Esophagus muscularis mucosa (tissue), 4 donors: ENCODE measurements around the gene ARHGAP21. TPM values are rescaled to one million over a fixed set of nuclear protein-coding genes. Genes with fewer than 3 reads are reported as not detected.
"Not testable (repeated sequence)": the region's sequence is repeated elsewhere in the genome, so short reads cannot be mapped to it uniquely, and the experiment has no call there.

Source experiments
- DNase-seq: peaks from one replicate; pipeline ENCODE4 v3.0.0-alpha.2; 2017; ENCODE audit errors: extremely low spot score
- H3K27ac ChIP-seq, 4 donors: fragments of 200-600 bp; sonication (generic); replicated peaks in 1 of 4; 1 replicate in 3 of 4; 2 replicates in 1 of 4; pipeline ENCODE4 v1.5.1; 2016 to 2019; ENCODE audit warnings: mild to moderate bottlenecking in 1 of 4
- H3K27me3 ChIP-seq, 4 donors: fragments of 200-600 bp; sonication (generic); one replicate each; pipeline versions ENCODE4 v1.5.1 to v1.6.0; 2016 to 2019
- H3K36me3 ChIP-seq, 4 donors: fragments of 200-600 bp; sonication (generic); one replicate each; pipeline ENCODE4 v1.5.1; 2016 to 2019
- H3K4me1 ChIP-seq, 4 donors: fragments of 200-600 bp; sonication (generic); one replicate each; pipeline ENCODE4 v1.5.1; 2016 to 2019
- H3K4me3 ChIP-seq, 4 donors: fragments of 200-600 bp; sonication (generic); 1 replicate in 2 of 4; 2 replicates in 2 of 4; pipeline ENCODE4 v1.5.1; 2016 to 2019; ENCODE audit warnings: mild to moderate bottlenecking in 4 of 4, moderate library complexity in 1 of 4
- H3K9me3 ChIP-seq, 4 donors: fragments of 200-600 bp; sonication (generic); 1 replicate in 3 of 4; 2 replicates in 1 of 4; pipeline ENCODE4 v1.5.1; 2016 to 2019
- EP300 ChIP-seq: sonication (generic); formaldehyde crosslinking; IDR thresholded peaks from one replicate; pipeline ENCODE4 v1.6.1; 2017; ENCODE audit warnings: antibody characterized with exemption
- POLR2A ChIP-seq: fragments of 450-650 bp; IDR thresholded peaks from one replicate; pipeline ENCODE4 v1.6.1; 2017; ENCODE audit warnings: antibody characterized with exemption, moderate library complexity, mild to moderate bottlenecking, low read depth
- POLR2AphosphoS5 ChIP-seq, 2 donors: sonication (generic); formaldehyde crosslinking; IDR thresholded peaks; one replicate each; pipeline ENCODE4 v1.6.1; 2017; ENCODE audit warnings: antibody characterized with exemption in 2 of 2
- WGBS: methylation state at CpG from one replicate; pipeline ENCODE4 v1.1.5; 2018; 5-methylcytosine and 5-hydroxymethylcytosine counted together
- intact Hi-C: fragments of 100-400 bp; cut with DNase I; formaldehyde crosslinking; loops from one replicate; pipeline ENCODE4 v1.15.1; 2023
- total RNA-seq, 4 donors: library from RNA; depleted of rRNA; stranded (reverse); fragments of >200 nt; gene quantifications; one replicate each; pipeline versions ENCODE4 v1.1.0 to v1.2.1, GENCODE V29; 2016
- TF ChIP-seq, protein P1 (sequence below), 3 experiments: fragments of 200-600 bp in 2 of 3; fragments of 450-650 bp in 1 of 3; sonication (generic) in 2 of 3; IDR thresholded peaks; one replicate each; pipeline ENCODE4 v1.5.1; 2017 to 2019; ENCODE audit warnings: antibody characterized with exemption in 3 of 3, mild to moderate bottlenecking in 2 of 3, moderate library complexity in 1 of 3

The ARHGAP21 gene
- 10 to 100 TPM; 52.7 to 65.7 (median 61.1) TPM for total RNA-seq

- intact Hi-C loops = loop anchor here (5.0 kb wide), 4 partner anchors 82 to 358 kb away; partner anchors contain the start of genes ENKUR, PRTFDC1 and THNSL1
- no peaks in the 10 kb centered on the region for H3K27me3 ChIP-seq
- H3K27ac ChIP-seq = peak within 1 kb of the TSS; percentile 94 to 98 (median 98)
- TF ChIP-seq, protein P1, sequence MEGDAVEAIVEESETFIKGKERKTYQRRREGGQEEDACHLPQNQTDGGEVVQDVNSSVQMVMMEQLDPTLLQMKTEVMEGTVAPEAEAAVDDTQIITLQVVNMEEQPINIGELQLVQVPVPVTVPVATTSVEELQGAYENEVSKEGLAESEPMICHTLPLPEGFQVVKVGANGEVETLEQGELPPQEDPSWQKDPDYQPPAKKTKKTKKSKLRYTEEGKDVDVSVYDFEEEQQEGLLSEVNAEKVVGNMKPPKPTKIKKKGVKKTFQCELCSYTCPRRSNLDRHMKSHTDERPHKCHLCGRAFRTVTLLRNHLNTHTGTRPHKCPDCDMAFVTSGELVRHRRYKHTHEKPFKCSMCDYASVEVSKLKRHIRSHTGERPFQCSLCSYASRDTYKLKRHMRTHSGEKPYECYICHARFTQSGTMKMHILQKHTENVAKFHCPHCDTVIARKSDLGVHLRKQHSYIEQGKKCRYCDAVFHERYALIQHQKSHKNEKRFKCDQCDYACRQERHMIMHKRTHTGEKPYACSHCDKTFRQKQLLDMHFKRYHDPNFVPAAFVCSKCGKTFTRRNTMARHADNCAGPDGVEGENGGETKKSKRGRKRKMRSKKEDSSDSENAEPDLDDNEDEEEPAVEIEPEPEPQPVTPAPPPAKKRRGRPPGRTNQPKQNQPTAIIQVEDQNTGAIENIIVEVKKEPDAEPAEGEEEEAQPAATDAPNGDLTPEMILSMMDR (IDR thresholded peaks at IDR 0.05) = no peak
- TF ChIP-seq POLR2AphosphoS5 (IDR thresholded peaks at IDR 0.05) (peak in 1 of 2 donors; percentile 38), EP300 (no peak), POLR2A (no peak)
- peaks cover 0 to 6% (median 0%) of the 10 kb centered on the region in 4 donors for H3K36me3 ChIP-seq
- H3K9me3 ChIP-seq = no peaks in the 10 kb centered on the region
- H3K4me1 ChIP-seq = peaks cover 29 to 40% (median 36%) of the 10 kb centered on the region in 4 donors
- 0% methylated on average over 15 of the region's 46 CpGs for WGBS
- peak within 1 kb of the TSS; percentile 64 to 91 (median 86) for H3K4me3 ChIP-seq
- DNase-seq = no peak
Measured at GRCh38 chr10:24723788-24724380, at the start of gene ARHGAP21. ARHGAP21 (minus strand) TSS chr10:24723887; CDS start chr10:24721899, 1,988 bp downstream.

GRCh38 chr10:24771943-24772694, 48.4 kb upstream of the ARHGAP21 start:
- Histone ChIP-seq H3K4me1 (no peaks in the 10 kb centered on the region), H3K9me3 (no peaks in the 10 kb centered on the region), H3K4me3 (no peak overlapping the region), H3K27ac (no peak overlapping the region), H3K36me3 (no peaks in the 10 kb centered on the region), H3K27me3 (no peaks in the 10 kb centered on the region)
- intact Hi-C loops = no loop called here
- WGBS = 79% methylated on average over 1 of the region's 1 CpG
- no peak for DNase-seq
- TF ChIP-seq EP300 = no peak
- TF ChIP-seq, protein P1 (IDR thresholded peaks at IDR 0.05) = no peak

DNA sequence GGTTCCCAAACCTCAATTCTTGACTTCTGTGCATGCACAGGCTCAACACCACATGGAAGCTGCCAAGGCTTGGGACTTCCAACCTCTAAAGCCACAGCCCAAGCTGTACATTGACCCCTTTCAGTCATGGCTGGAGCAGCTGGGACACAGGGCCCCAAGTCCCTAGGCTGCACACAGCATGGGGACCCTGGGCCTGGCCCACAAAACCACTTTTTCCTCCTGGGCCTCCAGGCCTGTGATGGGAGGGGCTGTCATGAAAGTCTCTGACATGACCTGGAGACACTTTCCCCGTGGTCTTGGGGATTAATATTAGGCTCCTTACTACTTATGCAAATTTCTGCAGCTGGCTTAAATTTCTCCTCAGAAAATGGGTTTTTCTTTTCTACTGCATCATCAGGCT, 41.3 kb upstream of the ARHGAP21 start:
- H3K4me3 ChIP-seq, H3K4me1 ChIP-seq, H3K27me3 ChIP-seq, H3K27ac ChIP-seq, intact Hi-C loops, H3K36me3 ChIP-seq, DNase-seq, H3K9me3 ChIP-seq: not testable (repeated sequence)
- 0% methylated on average over 1 of the region's 1 CpG for WGBS

DNA sequence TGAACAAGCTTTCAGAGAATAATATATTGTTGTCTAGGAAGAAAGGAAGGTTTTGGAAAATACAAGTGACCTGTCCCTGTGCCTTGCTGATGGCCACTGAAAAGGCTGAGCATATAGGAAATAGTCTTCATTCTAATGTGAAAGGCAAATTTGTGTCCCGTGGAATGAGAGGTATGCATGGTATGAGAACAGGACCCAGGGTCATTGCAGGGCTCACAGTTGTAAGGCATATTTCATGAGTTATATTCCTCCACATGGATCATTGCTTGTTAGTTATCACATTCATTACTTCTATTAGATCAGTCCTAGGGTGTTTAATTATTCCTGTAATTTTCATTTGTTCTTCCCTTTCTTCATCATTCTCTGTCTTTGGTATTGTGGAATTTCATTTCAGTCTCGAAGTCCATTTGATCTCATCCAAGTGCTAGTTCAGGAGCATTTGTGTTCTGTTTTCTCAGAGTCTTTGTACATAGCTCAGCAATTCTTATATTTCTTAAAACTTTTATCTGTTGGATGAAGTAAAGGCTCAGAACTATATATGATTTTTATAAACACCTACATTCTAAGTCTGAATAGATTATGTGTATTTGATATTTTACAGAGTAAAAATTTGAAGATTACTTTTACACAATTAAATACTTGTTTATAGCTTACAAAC, 39.4 kb upstream of the ARHGAP21 start:
- peaks cover 0 to 9% (median 3%) of the 10 kb centered on the region in 4 donors for H3K4me1 ChIP-seq
- no peak for DNase-seq
- H3K27me3 ChIP-seq = no peaks in the 10 kb centered on the region
- no peak overlapping the region for H3K27ac ChIP-seq
- H3K4me3 ChIP-seq = no peak overlapping the region
- no peaks in the 10 kb centered on the region for H3K9me3 ChIP-seq
- intact Hi-C loops = no loop called here
- TF ChIP-seq POLR2A (no peak), POLR2AphosphoS5 (IDR thresholded peaks at IDR 0.05) (no peak), EP300 (no peak)
- TF ChIP-seq, protein P1 (IDR thresholded peaks at IDR 0.05) = no peak
- 45% methylated on average over 2 of the region's 2 CpGs for WGBS
- H3K36me3 ChIP-seq = no peaks in the 10 kb centered on the region
